CD8-positive, alpha-beta memory T cell (primary cell): Measurements from ENCODE around the gene SLC9C1. TPM values are rescaled to one million over a fixed set of nuclear protein-coding genes. Genes with fewer than 3 reads are reported as not detected.

ENCODE experiments used
- CTCF ChIA-PET: fragments of 350-600 bp; sonication (Branson Sonifier 250); formaldehyde crosslinking; loops from one replicate; lab custom pipeline; 2021; ENCODE audit warnings: antibody characterized with exemption; lab: Charles Lee
- POLR2A ChIA-PET: fragments of 350-600 bp; sonication (Branson Sonifier 250); formaldehyde crosslinking; loops from one replicate; lab custom pipeline; 2021; ENCODE audit warnings: antibody characterized with exemption; lab: Charles Lee
- DNase-seq, 5 donors: peaks; one replicate each; pipeline versions ENCODE4 v3.0.0 to v3.0.0-alpha.2; 2020 to 2022; ENCODE audit warnings: mixed read lengths in 1 of 5
- H3K27ac ChIP-seq: one replicate; pipeline ENCODE4 v1.7.0; 2013; ENCODE audit warnings: low read depth, mild to moderate bottlenecking, low read length, moderate library complexity
- H3K27me3 ChIP-seq: 2 replicates; pipeline ENCODE4 v1.7.0; 2013; ENCODE audit warnings: low read length, mild to moderate bottlenecking; ENCODE audit not compliant: insufficient read depth, poor library complexity, severe bottlenecking
- H3K36me3 ChIP-seq: 2 replicates; pipeline ENCODE4 v1.7.0; 2013; ENCODE audit warnings: mild to moderate bottlenecking, low read length, moderate library complexity; ENCODE audit not compliant: insufficient read depth
- H3K4me1 ChIP-seq: 2 replicates; pipeline ENCODE4 v1.7.0; 2013; ENCODE audit warnings: mild to moderate bottlenecking, low read length, moderate library complexity; ENCODE audit not compliant: insufficient read depth
- H3K4me3 ChIP-seq: 2 replicates; pipeline ENCODE4 v1.7.0; 2013; ENCODE audit warnings: mild to moderate bottlenecking, low read length
- H3K9me3 ChIP-seq: 2 replicates; pipeline ENCODE4 v1.7.0; 2013; ENCODE audit warnings: mild to moderate bottlenecking, low read length
- H3K27ac Mint-ChIP-seq, 8 donors: one replicate each; pipeline ENCODE4 v1.8.0; 2020 to 2021; ENCODE audit warnings: mixed read lengths in 8 of 8, mild to moderate bottlenecking in 6 of 8, inconsistent platforms in 3 of 8, moderate library complexity in 3 of 8
- H3K27me3 Mint-ChIP-seq, 2 donors: one replicate each; pipeline ENCODE4 v1.8.0; 2020 to 2021; ENCODE audit warnings: mixed read lengths in 2 of 2, mild to moderate bottlenecking in 1 of 2, moderate library complexity in 1 of 2
- H3K36me3 Mint-ChIP-seq, 3 donors: one replicate each; pipeline ENCODE4 v1.8.0; 2020 to 2021; ENCODE audit warnings: mixed read lengths in 3 of 3, inconsistent platforms in 1 of 3, mild to moderate bottlenecking in 1 of 3
- H3K4me1 Mint-ChIP-seq, 3 donors: one replicate each; pipeline ENCODE4 v1.8.0; 2020 to 2021; ENCODE audit warnings: mixed read lengths in 3 of 3, inconsistent platforms in 1 of 3, mild to moderate bottlenecking in 1 of 3
- H3K4me3 Mint-ChIP-seq, 7 donors: one replicate each; pipeline ENCODE4 v1.8.0; 2020 to 2021; ENCODE audit warnings: mixed read lengths in 7 of 7, mild to moderate bottlenecking in 6 of 7, moderate library complexity in 4 of 7, inconsistent platforms in 2 of 7
- H3K9me3 Mint-ChIP-seq, 5 donors: one replicate each; pipeline ENCODE4 v1.8.0; 2020 to 2022; ENCODE audit warnings: mixed read lengths in 5 of 5, mild to moderate bottlenecking in 3 of 5, moderate library complexity in 2 of 5, inconsistent platforms in 1 of 5
- polyA plus RNA-seq: library from polyadenylated mRNA; unstranded; fragments of 300-500 nt; fragmentation: Illumina TruSeq; gene quantifications from one replicate; pipeline ENCODE4 v1.2.3, GENCODE V29; 2021
- total RNA-seq, 2 experiments: library from RNA; stranded (reverse); gene quantifications; one replicate each; pipeline ENCODE4 v1.2.3, GENCODE V29; 2021

The SLC9C1 gene
- total and polyA plus RNA-seq, 3 experiments from 2014 or later = not detected

DNA sequence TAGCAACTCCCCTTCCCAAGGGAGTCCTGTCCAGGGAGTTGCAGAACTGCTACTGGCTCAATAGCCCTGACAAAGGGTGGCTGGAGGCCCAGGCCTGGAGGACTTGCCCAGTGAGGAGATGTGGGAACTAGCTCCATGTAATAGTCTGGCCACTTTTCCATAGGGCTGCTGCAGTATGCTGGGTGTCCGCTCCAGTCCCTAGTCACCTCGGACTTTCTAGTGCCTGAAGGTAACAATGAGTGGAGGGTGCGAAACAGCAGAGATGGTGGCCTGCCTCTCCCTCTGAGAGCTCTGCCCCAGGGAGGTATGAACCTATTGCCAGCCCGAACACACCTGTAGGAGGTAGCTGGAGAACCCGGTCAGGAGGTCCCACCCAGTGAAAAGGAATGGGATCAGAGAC lies 119.0 kb downstream of the SLC9C1 start:
- no peaks in the 10 kb centered on the region for H3K36me3 ChIP-seq
- Mint-ChIP-seq H3K27ac (no peak overlapping the region), H3K4me1 (no peaks in the 10 kb centered on the region), H3K9me3 (peaks cover 0 to 4% (median 0%) of the 10 kb centered on the region in 5 donors), H3K4me3 (no peak overlapping the region), H3K36me3 (no peaks in the 10 kb centered on the region), H3K27me3 (peaks cover 3 to 25% of the 10 kb centered on the region in 2 donors)
- no peak for DNase-seq
- H3K9me3 ChIP-seq = no peaks in the 10 kb centered on the region
- H3K4me1 ChIP-seq = no peaks in the 10 kb centered on the region
- H3K27me3 ChIP-seq = no peaks in the 10 kb centered on the region
- no peak overlapping the region for H3K4me3 ChIP-seq
- ChIA-PET POLR2A (no interaction called here), CTCF (no interaction called here)
- H3K27ac ChIP-seq = no peak overlapping the region

DNA sequence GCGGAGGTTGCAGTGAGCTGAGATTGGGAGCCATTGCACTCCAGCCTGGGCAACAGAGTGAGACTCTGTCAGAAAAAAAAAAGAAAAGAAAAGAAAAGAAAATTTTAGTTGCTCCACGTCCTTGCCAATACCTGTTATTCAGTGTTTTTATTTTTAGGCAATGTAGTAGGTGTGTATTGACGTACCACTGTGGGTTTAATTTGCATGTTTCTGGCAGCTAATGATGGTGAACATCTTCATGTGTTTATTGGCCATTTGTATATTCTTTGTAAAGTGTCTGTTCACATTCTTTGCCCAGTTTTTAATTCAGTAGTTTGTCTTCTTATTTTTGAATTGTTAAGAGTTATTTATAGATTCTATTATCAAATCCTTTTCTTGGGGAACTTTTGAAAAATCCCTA lies 122.9 kb downstream of the SLC9C1 start:
- H3K9me3 Mint-ChIP-seq = peaks cover 0 to 3% (median 0%) of the 10 kb centered on the region in 5 donors
- H3K4me3 Mint-ChIP-seq = no peak overlapping the region
- Histone ChIP-seq H3K4me3 (no peak overlapping the region), H3K27ac (no peak overlapping the region), H3K36me3 (no peaks in the 10 kb centered on the region), H3K4me1 (no peaks in the 10 kb centered on the region), H3K9me3 (no peaks in the 10 kb centered on the region), H3K27me3 (no peaks in the 10 kb centered on the region)
- ChIA-PET CTCF (no interaction called here), POLR2A (no interaction called here)
- no peak for DNase-seq
- H3K4me1 Mint-ChIP-seq = no peaks in the 10 kb centered on the region
- H3K27me3 Mint-ChIP-seq = peaks cover 2 to 23% of the 10 kb centered on the region in 2 donors
- H3K36me3 Mint-ChIP-seq = no peaks in the 10 kb centered on the region
- H3K27ac Mint-ChIP-seq = no peak overlapping the region

DNA sequence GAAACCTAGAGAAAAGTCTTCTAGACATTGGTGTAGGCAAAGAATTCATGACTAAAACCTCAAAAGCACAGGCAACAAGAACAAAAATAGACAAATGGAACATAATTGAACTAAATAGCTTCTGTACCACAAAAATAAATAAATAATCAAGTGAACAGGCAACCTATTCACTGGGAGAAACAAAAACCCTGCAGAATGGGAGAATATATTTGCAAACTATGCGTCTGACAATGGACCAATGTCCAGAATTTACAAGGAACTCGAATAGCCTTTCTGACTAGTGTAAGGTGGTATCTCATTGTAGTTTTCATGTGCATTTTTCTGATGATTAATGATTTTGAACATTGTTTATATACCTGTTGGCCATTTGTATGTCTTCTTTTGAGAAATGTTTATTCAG lies 124.0 kb downstream of the SLC9C1 start:
- Histone ChIP-seq H3K27ac (no peak overlapping the region), H3K27me3 (no peaks in the 10 kb centered on the region), H3K36me3 (no peaks in the 10 kb centered on the region), H3K9me3 (no peaks in the 10 kb centered on the region), H3K4me1 (no peaks in the 10 kb centered on the region), H3K4me3 (no peak overlapping the region)
- no peak overlapping the region for H3K4me3 Mint-ChIP-seq
- ChIA-PET POLR2A (no interaction called here), CTCF (no interaction called here)
- no peaks in the 10 kb centered on the region for H3K4me1 Mint-ChIP-seq
- DNase-seq = no peak
- no peak overlapping the region for H3K27ac Mint-ChIP-seq
- H3K9me3 Mint-ChIP-seq = peaks cover 0 to 3% (median 0%) of the 10 kb centered on the region in 5 donors
- peaks cover 6 to 23% of the 10 kb centered on the region in 2 donors for H3K27me3 Mint-ChIP-seq
- no peaks in the 10 kb centered on the region for H3K36me3 Mint-ChIP-seq

- H3K36me3 ChIP-seq = no peaks in the 10 kb centered on the region
- no peak for DNase-seq
- no peaks in the 10 kb centered on the region for H3K27me3 ChIP-seq
- POLR2A ChIA-PET = no interaction called here
- H3K9me3 Mint-ChIP-seq = peaks cover 0 to 8% (median 0%) of the 10 kb centered on the region in 5 donors
- H3K4me3 ChIP-seq = no peak overlapping the region
- H3K36me3 Mint-ChIP-seq = peaks cover 0 to 2% (median 0%) of the 10 kb centered on the region in 3 donors
- peaks cover 6 to 8% of the 10 kb centered on the region in 2 donors for H3K27me3 Mint-ChIP-seq
- no peak overlapping the region for H3K27ac ChIP-seq
- H3K4me3 Mint-ChIP-seq = no peak overlapping the region
- H3K4me1 Mint-ChIP-seq = no peaks in the 10 kb centered on the region
- CTCF ChIA-PET = no interaction called here
- no peak overlapping the region for H3K27ac Mint-ChIP-seq
- no peaks in the 10 kb centered on the region for H3K9me3 ChIP-seq
- no peaks in the 10 kb centered on the region for H3K4me1 ChIP-seq
These were observed 126.3 kb downstream of the SLC9C1 start for GRCh38 chr3:112167758-112168157.

GRCh38 chr3:112149136-112149535 lies 144.9 kb downstream of the SLC9C1 start:
- H3K4me3 ChIP-seq = no peak overlapping the region
- no peak for DNase-seq
- Mint-ChIP-seq H3K4me3 (no peak overlapping the region), H3K27me3 (peaks cover 5% of the 10 kb centered on the region in 2 donors), H3K36me3 (peaks cover 1 to 22% (median 6%) of the 10 kb centered on the region in 3 donors), H3K27ac (no peak overlapping the region), H3K9me3 (peaks cover 13 to 35% (median 31%) of the 10 kb centered on the region in 5 donors), H3K4me1 (no peaks in the 10 kb centered on the region)
- ChIA-PET CTCF (no interaction called here), POLR2A (no interaction called here)
- H3K27ac ChIP-seq = no peak overlapping the region
- H3K9me3 ChIP-seq = no peaks in the 10 kb centered on the region
- H3K4me1 ChIP-seq = no peaks in the 10 kb centered on the region
- no peaks in the 10 kb centered on the region for H3K27me3 ChIP-seq
- H3K36me3 ChIP-seq = no peaks in the 10 kb centered on the region

- H3K27ac ChIP-seq = no peak overlapping the region
- no peaks in the 10 kb centered on the region for H3K9me3 ChIP-seq
- Mint-ChIP-seq H3K27ac (peak overlapping the region in 5 of 8 donors; percentile 23 to 83 (median 47)), H3K4me1 (peaks cover 6 to 15% (median 9%) of the 10 kb centered on the region in 3 donors), H3K27me3 (peaks cover 0 to 2% of the 10 kb centered on the region in 2 donors), H3K9me3 (peaks cover 13 to 38% (median 23%) of the 10 kb centered on the region in 5 donors), H3K36me3 (peaks cover 1 to 27% (median 6%) of the 10 kb centered on the region in 3 donors), H3K4me3 (peak overlapping the region; percentile 37 to 86 (median 73))
- no peaks in the 10 kb centered on the region for H3K36me3 ChIP-seq
- ChIA-PET POLR2A (interaction anchor here (0.6 kb wide), 1 partner anchor 11 kb away, joined by 3 read pairs; no protein-coding TSS in a partner anchor), CTCF (no interaction called here)
- H3K27me3 ChIP-seq = no peaks in the 10 kb centered on the region
- no peak overlapping the region for H3K4me3 ChIP-seq
- no peak for DNase-seq
- no peaks in the 10 kb centered on the region for H3K4me1 ChIP-seq
These were observed 150.3 kb downstream of the SLC9C1 start for GRCh38 chr3:112143689-112144088.

GRCh38 chr3:112143251-112143650 lies 150.8 kb downstream of the SLC9C1 start:
- no peak overlapping the region for H3K4me3 ChIP-seq
- no peaks in the 10 kb centered on the region for H3K9me3 ChIP-seq
- H3K4me1 ChIP-seq = no peaks in the 10 kb centered on the region
- DNase-seq = no peak
- H3K36me3 ChIP-seq = no peaks in the 10 kb centered on the region
- Mint-ChIP-seq H3K4me1 (peaks cover 6 to 15% (median 9%) of the 10 kb centered on the region in 3 donors), H3K9me3 (peaks cover 13 to 38% (median 23%) of the 10 kb centered on the region in 5 donors), H3K4me3 (peak overlapping the region; percentile 37 to 86 (median 73)), H3K36me3 (peaks cover 1 to 27% (median 6%) of the 10 kb centered on the region in 3 donors), H3K27ac (peak overlapping the region in 4 of 8 donors; percentile 35 to 83 (median 60)), H3K27me3 (peaks cover 0 to 2% of the 10 kb centered on the region in 2 donors)
- CTCF ChIA-PET = no interaction called here
- no peak overlapping the region for H3K27ac ChIP-seq
- H3K27me3 ChIP-seq = no peaks in the 10 kb centered on the region
- POLR2A ChIA-PET = interaction anchor here (0.5 to 0.6 kb wide), 2 partner anchors 11 to 468 kb away, joined by 3 to 7 read pairs; no protein-coding TSS in a partner anchor

GRCh38 chr3:112141293-112141692 lies 152.7 kb downstream of the SLC9C1 start:
- CTCF ChIA-PET = no interaction called here

More at GRCh38 chr3:112141293-112141692, 152.7 kb downstream of the SLC9C1 start:
- H3K4me3 ChIP-seq = no peak overlapping the region
- H3K27me3 Mint-ChIP-seq = no peaks in the 10 kb centered on the region
- no peak overlapping the region for H3K4me3 Mint-ChIP-seq
- H3K27me3 ChIP-seq = no peaks in the 10 kb centered on the region
- peaks cover 11 to 30% (median 23%) of the 10 kb centered on the region in 3 donors for H3K4me1 Mint-ChIP-seq
- peaks cover 10% of the 10 kb centered on the region for H3K4me1 ChIP-seq
- H3K9me3 ChIP-seq = no peaks in the 10 kb centered on the region
- H3K27ac ChIP-seq = no peak overlapping the region
- H3K9me3 Mint-ChIP-seq = peaks cover 0 to 20% (median 8%) of the 10 kb centered on the region in 5 donors
- POLR2A ChIA-PET = no interaction called here
- DNase-seq = no peak
- peaks cover 0 to 15% (median 6%) of the 10 kb centered on the region in 3 donors for H3K36me3 Mint-ChIP-seq
- H3K27ac Mint-ChIP-seq = no peak overlapping the region
- no peaks in the 10 kb centered on the region for H3K36me3 ChIP-seq
